Type B pancreatic cell (in vitro differentiated cells): Measurements from ENCODE around the gene CASZ1. TPM values are rescaled to one million over a fixed set of nuclear protein-coding genes. Genes with fewer than 3 reads are reported as not detected.

Experiments
- DNase-seq: peaks from one replicate; pipeline ENCODE4 v3.0.0; 2021; ENCODE audit warnings: mixed read lengths; ENCODE audit not compliant: unreplicated experiment; ENCODE audit errors: extremely low spot score
- H3K27ac Mint-ChIP-seq: 2 replicates; pipeline ENCODE4 v1.8.0; 2021; ENCODE audit warnings: mild to moderate bottlenecking, mixed read lengths
- H3K27me3 Mint-ChIP-seq: 2 replicates; pipeline ENCODE4 v1.8.0; 2021; ENCODE audit warnings: mixed read lengths
- H3K36me3 Mint-ChIP-seq: 2 replicates; pipeline ENCODE4 v1.8.0; 2021; ENCODE audit warnings: mixed read lengths
- H3K4me1 Mint-ChIP-seq: one replicate; pipeline ENCODE4 v1.8.0; 2021; ENCODE audit warnings: mixed read lengths; ENCODE audit not compliant: unreplicated experiment
- H3K4me3 Mint-ChIP-seq: 2 replicates; pipeline ENCODE4 v1.8.0; 2021; ENCODE audit warnings: mild to moderate bottlenecking, mixed read lengths
- H3K9me3 Mint-ChIP-seq: 2 replicates; pipeline ENCODE4 v1.8.0; 2021; ENCODE audit warnings: mixed read lengths
- total RNA-seq: library from RNA; stranded (reverse); gene quantifications from 2 replicates; pipeline ENCODE4 v1.2.1, GENCODE V29; 2021; ENCODE audit warnings: low replicate concordance
- TF ChIP-seq, protein P1 (sequence below): fragments of 200-600 bp; sonication (generic); conservative IDR thresholded peaks from 2 replicates; pipeline ENCODE4 v1.5.0; 2021; ENCODE audit warnings: antibody characterized with exemption, mild to moderate bottlenecking

Gene CASZ1
- total RNA-seq, 1 donor from 2014 or later: 15.7 TPM

DNA sequence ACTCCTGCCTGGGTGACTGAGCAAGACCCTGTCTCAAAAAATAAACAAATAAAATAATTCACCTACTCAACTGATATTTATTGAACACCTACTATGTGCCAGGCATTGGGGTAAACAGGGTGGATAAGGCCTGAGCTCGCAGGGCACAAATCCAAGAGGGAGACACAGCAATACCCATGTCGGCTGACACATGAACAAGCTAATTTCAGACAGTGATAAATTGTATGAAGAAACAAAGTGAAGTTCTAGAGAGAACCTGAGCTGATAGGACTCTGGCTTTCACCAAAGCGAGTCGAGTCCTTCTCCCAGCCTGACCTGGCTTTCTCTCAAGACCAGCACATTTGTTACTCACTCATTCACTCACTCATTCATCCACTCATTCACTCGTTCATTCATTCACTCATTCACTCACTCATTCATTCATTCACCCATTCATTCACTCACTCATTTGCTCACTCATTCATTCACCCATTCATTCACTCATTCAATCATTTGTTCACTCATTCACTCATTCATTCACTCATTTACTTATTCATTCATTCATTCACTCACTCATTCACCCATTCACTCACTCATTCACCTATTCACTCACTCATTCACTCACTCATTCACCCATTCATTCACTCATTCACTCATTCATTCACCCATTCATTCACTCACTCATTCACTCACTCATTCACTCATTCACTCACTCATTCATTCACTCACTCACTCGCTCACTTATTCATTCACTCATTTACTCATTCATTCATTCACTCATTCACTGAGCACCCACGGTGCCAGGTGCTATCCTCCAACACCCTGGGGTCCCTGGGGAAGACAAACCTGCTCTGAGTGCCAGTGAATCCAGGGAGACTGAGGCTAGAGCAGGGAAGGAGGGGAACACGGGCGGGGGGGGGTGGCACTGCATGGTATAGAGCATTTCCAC lies 37.4 kb upstream of the CASZ1 start:
- Mint-ChIP-seq H3K4me3 (no peak overlapping the region), H3K27ac (no peak overlapping the region), H3K4me1 (peaks cover 23% of the 10 kb centered on the region), H3K36me3 (no peaks in the 10 kb centered on the region), H3K9me3 (no peaks in the 10 kb centered on the region), H3K27me3 (peaks cover 30% of the 10 kb centered on the region)
- TF ChIP-seq, protein P1, sequence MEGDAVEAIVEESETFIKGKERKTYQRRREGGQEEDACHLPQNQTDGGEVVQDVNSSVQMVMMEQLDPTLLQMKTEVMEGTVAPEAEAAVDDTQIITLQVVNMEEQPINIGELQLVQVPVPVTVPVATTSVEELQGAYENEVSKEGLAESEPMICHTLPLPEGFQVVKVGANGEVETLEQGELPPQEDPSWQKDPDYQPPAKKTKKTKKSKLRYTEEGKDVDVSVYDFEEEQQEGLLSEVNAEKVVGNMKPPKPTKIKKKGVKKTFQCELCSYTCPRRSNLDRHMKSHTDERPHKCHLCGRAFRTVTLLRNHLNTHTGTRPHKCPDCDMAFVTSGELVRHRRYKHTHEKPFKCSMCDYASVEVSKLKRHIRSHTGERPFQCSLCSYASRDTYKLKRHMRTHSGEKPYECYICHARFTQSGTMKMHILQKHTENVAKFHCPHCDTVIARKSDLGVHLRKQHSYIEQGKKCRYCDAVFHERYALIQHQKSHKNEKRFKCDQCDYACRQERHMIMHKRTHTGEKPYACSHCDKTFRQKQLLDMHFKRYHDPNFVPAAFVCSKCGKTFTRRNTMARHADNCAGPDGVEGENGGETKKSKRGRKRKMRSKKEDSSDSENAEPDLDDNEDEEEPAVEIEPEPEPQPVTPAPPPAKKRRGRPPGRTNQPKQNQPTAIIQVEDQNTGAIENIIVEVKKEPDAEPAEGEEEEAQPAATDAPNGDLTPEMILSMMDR: no peak
- no peak for DNase-seq

DNA sequence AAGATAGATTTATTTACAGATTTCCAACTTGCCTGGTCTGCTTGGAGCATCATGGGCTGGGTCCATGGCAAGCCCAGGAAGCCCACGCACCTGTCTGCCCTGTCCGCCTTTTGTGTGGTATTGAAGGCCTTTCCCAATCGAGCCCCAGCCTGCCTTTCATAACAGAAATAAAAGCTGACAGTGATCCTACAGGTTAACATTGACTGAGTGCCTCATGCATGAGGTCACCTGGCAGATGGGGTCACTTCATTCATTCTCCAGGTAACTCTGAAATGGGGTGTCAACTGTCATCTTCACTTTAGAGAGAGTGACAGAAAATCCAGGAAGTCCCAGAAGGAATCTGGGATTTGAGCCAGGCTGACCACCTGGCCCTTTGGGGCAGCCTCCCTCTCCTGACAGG lies 36.3 kb upstream of the CASZ1 start:
- DNase-seq: no peak
- Mint-ChIP-seq H3K9me3 (no peaks in the 10 kb centered on the region), H3K4me3 (no peak overlapping the region), H3K4me1 (peaks cover 26% of the 10 kb centered on the region), H3K36me3 (no peaks in the 10 kb centered on the region), H3K27ac (no peak overlapping the region), H3K27me3 (peaks cover 38% of the 10 kb centered on the region)
- TF ChIP-seq, protein P1: no peak

DNA sequence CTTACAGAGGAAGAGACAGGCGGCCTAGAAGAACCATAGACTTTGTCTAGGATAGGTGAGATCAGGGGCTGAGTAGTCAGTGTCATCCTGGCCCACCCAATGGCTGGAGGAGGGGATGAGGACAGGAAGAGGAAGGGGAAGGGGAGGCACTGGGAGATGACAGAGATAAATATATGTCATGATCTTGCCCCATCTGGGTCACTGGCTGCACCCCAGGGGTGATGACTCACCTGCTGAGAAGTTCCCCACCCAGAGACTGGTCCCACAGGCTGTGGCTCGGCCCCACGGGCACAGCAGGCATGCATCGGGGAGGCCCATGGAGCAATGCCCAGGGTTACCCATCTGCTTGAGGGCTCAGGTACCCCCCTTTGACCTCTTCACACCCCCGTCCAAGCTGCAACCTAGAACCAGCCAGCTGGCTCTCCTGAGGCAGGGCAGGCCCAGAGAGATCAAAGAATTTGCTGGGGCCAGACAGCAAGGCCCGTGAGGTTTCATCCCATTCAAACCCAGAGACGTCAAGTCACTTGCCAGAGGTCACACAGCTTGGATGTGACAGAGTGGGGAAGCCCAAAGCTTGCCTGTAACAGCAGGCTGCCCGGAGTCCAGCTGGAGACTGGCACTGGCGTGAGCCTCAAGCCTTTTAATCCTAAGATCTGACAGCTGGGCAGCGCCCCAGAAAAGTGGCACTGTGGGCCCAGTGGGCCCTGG lies 34.7 kb upstream of the CASZ1 start:
- TF ChIP-seq, protein P1: no peak
- Mint-ChIP-seq H3K4me1 (peaks cover 23% of the 10 kb centered on the region), H3K4me3 (no peak overlapping the region), H3K27ac (no peak overlapping the region), H3K27me3 (peaks cover 34% of the 10 kb centered on the region), H3K9me3 (no peaks in the 10 kb centered on the region), H3K36me3 (no peaks in the 10 kb centered on the region)
- no peak for DNase-seq

DNA sequence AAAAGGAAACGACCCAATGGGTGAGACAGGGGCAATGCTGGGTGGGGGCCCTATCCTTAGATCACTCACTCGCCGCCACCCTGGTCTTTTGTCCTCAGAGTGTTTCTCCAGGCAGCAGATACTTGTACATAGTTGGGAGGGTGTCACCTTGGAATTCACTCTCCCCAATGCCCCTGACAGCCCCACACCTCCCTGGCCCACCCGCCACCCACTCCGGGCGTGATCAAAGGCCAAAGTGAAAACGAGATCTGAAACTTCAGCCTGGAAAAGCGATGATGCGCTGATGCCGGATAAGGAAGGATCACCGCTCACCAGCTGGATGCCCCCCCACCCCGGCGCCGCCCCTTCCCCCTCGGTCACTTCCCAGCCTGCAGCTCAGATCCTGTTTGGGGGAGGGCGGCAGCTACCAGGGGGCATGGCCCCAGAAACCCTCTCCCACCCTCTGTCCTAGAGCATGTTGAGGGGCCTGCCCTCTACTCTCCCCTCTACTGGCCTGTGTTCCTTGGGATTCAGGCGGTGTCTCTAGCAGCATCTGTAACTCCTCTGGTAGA lies 33.6 kb upstream of the CASZ1 start:
- H3K4me1 Mint-ChIP-seq: peaks cover 23% of the 10 kb centered on the region
- peaks cover 33% of the 10 kb centered on the region for H3K27me3 Mint-ChIP-seq
- no peaks in the 10 kb centered on the region for H3K9me3 Mint-ChIP-seq
- H3K27ac Mint-ChIP-seq: no peak overlapping the region
- no peaks in the 10 kb centered on the region for H3K36me3 Mint-ChIP-seq
- no peak for DNase-seq
- TF ChIP-seq, protein P1: no peak
- no peak overlapping the region for H3K4me3 Mint-ChIP-seq

DNA sequence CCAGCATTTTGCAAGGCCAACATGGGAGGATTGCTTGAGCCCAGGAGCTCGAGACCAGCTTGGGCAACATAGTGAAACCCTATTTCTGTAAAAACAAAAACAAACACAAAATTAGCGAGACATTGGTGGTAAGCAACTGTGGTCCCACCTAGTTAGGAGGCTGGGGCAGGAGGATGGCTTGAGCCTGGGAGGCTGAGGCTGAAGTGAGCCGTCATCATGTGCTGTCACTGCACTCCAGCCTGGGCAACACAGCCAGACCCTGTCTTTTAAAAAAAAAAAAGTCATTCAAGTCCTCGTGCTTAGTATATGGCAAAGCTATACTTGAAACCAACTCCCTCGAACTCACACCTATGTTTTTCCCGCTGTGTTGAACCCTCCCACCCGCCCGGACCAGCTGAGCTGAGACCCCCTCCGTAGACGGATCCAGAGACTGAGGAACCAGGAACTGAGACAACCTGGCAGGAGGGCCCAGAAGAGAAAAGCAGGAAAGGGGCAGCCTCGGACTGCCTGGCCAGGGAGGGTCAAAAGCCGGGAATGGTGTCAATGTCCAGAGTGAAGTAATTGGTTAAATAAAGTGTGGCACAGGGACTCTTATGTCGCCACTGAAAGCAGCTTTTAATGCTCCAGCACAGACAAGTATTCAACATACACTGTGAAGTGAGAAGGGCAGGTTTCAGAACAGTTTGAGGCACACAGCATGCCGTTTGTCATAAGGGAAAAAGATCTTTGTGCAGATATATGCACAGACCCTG lies 32.8 kb upstream of the CASZ1 start:
- DNase-seq: no peak
- no peak overlapping the region for H3K27ac Mint-ChIP-seq
- peaks cover 23% of the 10 kb centered on the region for H3K4me1 Mint-ChIP-seq
- no peak overlapping the region for H3K4me3 Mint-ChIP-seq
- TF ChIP-seq, protein P1: no peak
- no peaks in the 10 kb centered on the region for H3K36me3 Mint-ChIP-seq
- peaks cover 30% of the 10 kb centered on the region for H3K27me3 Mint-ChIP-seq
- H3K9me3 Mint-ChIP-seq: no peaks in the 10 kb centered on the region
